Stimulated activated CD8-positive, alpha-beta memory T cell treated with anti-CD3 and anti-CD28 coated beads, Interleukin-2, amount 100 ng/mL, for 48 hours (primary cell): Measurements from ENCODE around the gene MGA.

Source experiments
- DNase-seq, 2 donors: peaks; one replicate each; pipeline ENCODE4 v3.0.0-alpha.2; 2020; ENCODE audit warnings: low read depth in 2 of 2

Gene MGA

DNA sequence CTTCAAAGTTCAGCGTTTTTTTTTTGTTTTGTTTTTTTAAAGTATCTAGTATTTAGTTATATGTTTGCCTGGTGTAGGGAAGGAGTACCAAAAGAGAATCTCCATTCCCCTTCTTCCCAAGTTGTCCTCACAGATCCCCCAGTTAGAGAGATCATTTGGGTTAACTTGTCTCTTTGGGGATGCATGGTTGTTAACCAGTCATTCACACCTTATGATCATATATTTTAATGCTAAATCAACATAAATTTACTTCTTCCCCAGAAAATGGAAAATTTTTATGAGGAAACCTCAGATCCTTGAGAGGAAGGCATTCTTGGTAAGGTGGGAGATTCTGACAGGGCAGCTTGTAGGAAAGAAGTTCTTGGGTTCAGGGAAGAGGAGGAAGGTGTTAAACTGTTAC, 1.5 kb upstream of the MGA start:
- no peak for DNase-seq

DNA sequence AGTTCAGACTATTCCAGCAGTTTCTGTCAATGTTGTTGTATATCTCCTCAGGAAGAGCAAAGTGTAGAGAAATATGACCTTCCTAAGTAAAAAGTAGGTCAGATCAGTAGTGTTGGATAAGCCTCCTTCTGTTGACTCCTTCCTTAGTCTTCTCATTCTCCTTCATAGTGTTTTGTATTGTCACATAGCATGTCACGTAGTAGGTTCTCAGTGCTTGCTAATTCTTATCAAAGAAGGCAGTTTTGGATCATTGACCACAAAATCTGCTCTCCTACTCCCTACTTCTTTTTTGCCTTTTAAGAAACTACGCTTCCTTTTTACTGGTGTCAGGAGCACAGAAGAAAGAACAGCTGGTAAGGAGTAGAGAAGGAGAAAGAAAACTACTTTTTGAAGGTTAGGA, 1.0 kb upstream of the MGA start:
- no peak for DNase-seq

DNA sequence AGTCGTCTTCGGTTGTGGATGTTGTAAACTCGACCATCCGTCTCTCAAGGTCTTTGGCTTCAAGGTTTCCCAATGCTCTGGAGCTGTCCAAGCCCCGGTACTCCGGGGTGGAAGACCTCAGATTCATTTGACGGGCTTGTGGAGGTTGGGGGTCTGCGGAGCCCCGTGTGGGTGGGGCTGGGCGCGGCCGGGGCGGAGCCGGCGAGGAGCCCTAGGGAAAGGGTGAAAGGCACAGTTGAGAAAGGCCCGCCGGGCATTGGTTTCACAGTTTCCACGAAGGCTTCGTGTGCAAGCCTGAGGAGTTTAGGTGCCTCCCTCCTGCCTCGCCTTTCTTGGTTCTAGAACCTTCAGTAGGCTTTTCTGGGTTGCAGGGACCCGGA, 360 bp upstream of the MGA start:
- DNase-seq: no peak

DNA sequence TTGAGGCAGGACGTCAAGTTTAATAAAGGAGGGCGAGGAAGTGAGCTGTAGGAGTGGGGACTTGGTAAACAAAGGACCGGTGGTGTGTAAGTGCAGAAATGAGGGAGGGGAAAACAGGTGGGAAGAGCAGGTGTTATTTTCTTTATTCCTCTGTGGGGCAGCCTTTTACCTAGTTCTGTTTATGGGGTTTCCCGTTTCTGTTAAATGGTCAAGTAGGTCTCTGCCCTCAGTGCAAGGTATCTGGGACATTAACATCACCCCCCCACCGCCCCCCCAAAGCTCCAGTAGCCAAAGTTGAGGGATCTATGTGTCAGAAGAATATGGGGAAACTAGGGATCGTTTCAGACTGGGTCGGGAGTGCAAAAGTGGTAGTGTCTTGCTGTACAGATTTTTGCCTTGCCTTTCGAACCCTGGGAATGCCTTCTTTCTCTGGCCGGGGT, 893 bp downstream of the MGA start:
- DNase-seq: no peak

DNA sequence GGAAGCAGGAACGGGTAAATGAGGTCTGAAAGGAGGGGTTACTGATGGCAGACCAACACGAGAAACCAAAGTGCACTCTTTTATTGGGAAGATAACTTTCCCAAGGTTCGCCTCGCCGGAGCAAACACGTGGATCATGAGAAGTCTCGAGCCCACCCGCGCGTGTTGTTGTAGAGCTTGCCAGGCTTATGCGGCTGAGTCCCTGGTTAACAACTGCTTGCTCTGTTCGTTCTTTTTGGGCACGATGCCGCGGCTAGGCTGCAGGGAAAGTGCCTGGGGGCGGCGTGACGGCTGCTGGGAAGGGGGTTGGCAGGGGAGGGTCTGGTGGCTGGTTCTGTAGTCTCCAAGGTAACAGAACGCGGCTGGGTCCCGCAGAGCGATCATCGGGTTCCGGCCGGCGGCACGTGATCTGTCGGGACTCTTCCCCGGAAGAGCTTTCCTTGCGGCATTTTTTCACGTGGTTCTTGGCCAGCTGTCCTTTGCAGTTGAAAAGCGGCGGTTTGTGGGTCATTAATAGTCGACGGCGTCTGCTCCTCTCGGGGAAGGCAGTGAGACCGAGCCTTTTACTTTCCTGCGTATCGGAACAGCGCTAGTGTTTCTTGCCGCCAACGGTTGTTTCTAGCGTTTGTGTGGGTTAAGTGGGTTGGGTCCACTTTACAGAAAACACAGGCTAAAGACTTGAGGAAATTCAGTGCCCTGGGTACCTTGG, 1.5 kb downstream of the MGA start:
- DNase-seq: peak; percentile 50 to 56

DNA sequence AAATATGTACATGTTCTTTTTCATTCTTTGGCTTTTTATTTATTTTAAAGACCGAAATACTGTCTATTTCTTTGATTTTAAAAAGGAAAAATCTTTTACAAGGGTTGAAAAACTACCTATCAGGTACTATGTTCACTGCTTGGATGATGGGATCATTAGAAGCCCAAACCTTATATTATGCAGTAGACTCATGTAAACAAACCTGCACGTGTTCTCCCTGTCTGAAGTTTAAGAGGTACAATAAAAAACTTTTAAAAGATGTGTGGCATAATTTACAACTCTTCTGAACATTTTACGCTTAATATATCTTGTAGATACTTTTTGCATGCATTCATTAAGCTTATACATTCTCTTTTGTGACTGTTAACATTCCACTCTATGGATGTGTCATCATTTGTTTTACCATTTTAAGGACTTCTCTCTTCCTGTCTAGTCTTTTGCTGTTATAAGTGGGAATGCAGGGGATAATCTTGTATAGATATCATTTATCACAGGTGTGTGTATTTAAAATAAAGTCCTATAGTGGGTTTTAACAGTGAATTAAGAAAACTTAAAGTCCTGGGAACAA, 6.2 kb downstream of the MGA start:
- no peak for DNase-seq

DNA sequence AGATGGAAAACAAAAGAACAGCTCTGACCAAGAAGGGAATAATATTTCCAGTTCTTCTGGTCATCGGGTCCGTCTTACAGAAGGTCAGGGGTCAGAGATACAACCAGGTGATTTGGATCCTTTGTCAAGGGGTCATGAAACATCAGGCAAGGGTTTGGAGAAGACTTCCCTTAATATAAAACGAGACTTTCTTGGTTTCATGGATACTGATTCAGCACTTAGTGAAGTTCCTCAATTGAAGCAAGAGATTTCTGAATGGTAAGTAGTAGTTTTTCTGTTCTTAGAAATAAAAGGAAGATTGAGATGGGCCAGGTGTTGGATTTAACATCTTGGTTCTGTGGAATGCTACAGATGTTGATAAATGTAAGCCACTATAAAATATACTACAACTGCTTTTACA, 9.5 kb downstream of the MGA start:
- no peak for DNase-seq

DNA sequence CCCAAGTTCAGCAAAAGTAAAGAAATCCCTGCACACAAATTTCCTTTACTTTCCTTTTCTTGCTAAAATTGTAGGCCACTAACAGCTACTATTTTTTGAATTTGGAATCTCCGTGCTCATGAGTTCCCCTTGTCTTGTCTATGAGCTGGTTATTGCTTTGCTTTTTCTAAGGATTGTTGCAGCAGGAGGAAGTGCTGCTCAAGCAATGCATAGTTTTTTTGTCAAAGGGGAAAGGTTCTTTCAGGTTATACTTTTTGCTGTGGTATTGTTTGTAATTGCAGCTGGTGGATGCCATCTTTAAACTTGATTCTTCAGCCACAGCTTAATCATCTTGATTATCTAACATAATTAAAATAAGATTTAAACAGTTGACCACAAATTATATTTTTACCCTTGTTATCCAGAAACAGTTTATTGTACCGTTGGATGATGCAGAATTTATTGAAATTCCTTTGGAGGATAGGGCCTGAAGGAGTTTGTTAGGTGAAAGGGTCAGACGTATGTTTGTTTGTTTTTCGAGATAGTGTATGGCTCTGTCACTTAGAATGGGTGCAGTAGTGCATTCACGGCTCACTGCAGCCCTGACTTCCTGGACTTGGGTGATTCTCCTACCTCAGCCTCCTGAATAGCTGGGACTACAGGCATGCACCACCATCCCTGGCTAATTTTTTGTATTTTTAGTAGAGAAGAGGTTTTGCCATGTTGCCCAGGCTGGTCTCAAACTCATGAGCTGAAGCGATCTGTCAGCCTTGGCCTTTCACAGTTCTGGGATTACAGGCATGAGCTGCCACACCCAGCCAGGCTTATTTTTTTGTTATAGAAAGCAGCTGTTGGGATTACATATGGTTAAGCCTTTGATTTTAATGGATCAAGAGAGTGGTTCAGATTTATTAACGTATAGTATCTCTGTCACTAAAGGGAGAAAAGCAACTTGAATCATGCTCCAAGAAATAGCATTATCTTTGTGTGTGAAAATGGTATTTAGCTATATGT, 11.7 kb downstream of the MGA start:
- no peak for DNase-seq

DNA sequence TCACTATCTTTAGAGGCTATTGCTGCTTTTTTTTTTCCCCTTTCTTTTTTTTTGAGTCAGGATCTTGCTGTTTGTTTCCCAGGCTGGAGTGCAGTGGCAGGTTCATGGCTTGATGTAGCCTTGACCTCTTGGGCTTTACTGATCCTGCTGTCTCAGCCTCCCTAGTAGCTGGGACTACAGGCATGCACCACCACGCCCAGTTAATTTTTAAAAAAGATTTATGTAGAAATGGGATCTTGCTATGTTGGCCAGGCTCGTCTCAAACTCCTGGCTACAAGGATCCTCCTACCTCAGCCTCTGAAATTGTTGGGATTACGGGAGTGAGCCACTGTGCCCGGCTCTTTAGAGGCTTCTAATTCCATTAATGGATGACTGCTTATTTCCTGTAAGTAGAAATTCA, 15.1 kb downstream of the MGA start:
- no peak for DNase-seq

DNA sequence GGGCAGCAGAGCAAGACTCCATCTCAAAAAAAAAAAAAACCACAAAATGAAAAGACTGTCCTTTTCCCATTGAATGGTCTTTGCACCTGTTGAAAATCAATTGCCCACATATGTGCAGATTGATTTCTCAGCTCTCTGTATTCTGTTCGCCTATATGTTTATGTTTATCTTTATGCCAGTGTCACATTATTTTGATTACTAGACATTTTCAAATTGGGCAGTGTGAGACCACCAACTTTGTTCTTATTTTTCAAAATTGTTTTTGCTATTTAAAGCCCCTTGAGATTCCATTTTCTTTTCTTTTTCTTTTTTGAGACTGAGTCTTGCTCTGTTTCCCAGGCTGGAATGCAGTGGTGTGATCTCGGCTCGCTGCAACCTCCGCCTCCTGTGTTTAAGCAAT, 18.5 kb downstream of the MGA start:
- DNase-seq: no peak

DNA sequence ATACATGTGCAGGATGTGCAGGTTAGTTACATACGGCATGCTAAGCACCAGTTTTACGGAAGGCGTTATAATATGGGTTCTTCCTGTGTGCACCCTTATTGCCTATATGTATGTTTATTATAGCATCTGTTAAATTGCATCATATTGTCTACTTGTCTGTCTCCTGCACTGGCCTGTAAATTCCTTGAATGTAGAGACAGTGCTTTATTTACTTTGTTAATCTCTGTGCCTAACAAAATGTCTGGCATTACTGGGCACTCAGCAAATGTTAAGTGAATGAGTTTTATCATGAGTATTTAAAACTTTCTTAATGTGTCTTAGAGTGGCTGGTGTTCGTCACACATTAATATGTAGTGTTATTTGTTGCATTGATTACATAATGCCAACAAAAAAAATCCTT, 23.8 kb downstream of the MGA start:
- no peak for DNase-seq

DNA sequence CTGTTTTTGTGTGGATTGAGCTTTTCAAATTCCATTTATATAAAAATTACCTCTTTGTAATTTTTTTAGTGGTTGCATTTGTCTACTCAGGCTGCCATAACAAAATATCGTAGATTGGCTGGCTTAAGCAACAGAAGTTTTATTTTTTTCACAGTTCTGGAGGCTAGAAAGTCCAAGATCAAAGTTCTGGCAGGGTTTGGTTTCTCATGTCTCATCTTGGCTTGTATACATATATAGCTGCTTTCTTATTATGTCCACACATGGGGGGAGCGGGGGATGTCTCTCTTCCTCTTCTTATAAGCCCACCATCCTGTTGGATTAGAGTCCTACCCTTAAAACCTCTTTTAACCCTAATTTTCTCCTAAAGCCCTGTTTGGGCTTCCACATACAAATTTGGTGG, 28.5 kb downstream of the MGA start:
- no peak for DNase-seq

DNA sequence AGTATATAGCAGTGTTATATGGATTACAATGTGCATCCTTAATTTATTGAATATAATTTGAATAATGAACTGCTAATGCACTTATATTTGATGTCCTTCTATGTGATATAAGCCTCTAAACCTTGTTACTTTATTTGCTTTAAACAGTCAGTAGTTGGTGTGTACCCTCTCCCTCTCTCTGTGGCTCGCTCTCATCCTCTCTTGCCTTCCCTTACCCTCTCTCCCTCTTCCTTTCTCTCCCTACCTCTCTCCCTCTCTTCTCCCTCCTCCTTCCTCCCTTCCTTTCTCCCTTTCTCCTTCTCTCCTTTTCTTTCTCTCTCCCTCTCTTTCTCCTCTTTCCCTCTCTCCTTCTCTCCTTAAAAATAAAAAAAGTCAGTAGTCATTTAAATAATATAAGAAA, 28.9 kb downstream of the MGA start:
- DNase-seq: no peak

DNA sequence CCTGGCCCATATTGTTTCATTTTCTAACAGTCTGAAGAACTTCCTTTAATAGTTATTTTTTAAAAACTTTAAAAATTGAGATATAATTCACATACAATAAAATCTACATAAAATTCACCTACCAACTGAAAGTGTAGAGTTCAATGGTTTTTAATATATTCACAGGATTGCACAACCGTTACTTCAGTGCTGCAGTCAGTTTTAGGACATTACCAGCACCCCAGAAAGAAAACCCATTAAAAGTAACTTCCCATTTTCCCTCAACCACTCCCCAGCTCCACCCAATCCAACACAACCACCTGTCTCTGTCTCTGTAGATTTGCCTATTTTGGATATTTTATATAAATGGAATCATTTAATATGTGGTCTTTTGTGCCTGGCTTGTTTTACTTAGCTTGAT, 29.6 kb downstream of the MGA start:
- no peak for DNase-seq

DNA sequence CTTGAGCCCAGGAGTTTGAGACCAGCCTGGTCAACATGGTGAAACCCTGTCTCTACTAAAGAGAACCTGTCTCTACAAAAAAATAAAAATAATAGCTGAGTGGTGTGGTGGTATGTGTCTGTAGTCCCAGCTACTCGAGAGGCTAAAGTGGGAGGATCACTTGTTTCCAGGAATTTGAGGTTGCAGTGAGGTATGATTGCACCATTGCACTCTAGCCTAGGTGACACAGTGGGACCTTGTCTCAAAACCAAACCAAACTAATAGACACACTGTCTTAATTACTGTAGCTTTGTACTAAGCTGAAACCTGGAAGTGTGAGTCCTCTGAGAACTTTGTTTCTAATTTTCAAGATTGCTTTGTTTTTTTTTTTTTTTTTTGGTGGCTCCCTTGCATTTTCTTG, 30.4 kb downstream of the MGA start:
- no peak for DNase-seq

DNA sequence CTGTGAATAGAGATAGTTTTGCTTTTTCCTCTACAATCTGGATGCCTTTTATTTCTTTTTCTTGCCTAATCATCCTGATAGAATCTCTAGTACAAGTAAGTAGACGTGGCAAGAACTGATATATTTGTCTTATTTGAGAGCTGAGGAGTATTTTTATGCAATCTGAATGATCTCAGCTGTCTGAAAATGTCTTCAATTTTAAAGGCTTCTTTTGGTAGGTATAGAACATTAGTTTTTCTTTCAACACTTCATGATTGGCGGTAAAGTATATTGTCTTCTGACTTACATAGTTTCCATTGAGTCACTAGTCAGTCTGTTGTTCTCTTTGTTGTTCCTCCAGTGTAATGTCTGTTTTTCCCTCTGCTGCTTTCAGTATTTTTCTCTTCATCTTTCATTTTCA, 31.3 kb downstream of the MGA start:
- DNase-seq: no peak

DNA sequence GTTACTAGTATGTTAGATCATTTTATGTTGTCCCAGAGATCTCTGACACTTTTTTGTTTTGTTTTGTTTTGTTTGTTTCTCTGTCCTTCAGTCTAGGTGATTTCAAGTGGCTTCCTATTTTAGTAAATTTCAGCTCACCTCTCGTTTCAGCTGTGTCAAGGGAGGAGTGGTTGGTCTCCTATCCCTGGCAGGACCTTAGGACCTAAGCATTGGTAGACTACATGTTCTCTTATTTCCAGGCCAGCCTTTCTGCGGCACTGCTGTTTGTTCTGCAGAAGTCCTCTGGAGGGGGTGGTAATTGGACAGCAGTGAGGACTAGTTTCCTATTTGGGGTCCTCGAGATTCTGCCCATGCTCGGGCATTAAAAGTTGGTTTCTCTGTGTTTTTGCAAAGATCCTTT, 31.8 kb downstream of the MGA start:
- DNase-seq: no peak

DNA sequence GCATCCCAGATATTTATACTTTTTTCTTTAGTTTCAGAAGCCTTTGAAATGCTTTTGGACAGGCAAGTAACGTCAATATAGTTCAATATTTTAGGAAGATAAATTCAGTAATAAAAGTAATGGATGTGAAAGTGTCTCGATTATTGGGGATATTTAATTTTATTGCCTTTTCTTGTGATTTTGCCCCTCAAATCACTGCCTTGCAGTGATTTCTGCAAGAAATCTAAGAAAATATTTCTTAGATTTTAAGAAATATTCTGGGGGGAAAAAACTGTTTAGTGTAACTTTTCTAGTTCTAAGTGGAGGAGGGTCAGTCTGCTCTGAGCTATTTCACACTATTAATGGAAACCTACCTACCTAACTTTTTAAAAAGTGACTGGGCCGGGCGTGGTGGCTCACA, 33.6 kb downstream of the MGA start:
- no peak for DNase-seq

DNA sequence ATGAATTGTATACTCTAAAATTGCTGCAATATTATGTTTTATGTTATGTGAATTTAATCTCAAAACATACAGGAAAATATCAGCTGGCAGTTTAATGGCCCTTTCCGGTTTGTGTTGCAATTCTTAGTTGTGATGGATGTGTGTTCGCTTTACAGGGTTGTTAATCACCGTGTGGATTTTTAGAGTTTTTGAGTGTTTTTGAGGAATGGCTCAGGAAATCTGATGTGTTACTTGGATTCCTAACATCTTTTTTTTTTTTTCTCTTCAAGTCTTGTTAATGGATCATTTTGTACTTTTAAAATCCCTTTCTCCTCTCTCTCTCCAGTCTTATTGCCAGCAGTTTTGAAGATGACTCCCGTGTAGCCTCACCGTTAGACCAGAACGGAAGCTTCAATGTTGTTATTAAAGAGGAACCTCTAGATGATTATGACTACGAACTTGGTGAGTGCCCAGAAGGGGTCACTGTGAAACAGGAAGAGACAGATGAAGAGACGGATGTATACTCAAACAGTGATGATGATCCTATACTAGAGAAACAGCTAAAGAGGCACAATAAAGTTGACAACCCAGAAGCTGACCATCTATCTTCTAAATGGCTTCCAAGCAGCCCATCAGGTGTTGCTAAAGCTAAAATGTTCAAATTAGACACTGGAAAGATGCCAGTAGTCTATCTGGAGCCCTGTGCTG, 35.7 kb downstream of the MGA start:
- DNase-seq: peak in 1 of 2 donors; percentile 8

DNA sequence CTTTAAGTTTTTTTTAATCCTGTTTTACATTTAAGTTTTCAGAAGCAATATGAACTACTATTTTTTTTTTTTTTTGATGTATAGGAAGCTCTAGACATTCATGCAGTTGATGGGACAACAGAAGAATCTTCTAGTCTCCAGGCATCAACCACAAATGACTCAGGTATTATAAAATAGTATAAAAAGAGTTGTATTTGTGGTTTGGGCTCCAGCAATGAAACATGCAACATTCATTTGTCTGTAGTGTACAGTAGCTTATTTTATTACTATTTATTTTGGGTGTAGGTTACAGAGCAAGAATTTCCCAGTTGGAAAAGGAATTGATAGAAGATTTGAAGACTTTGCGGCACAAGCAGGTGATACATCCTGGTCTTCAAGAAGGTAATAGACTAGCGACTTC, 38.6 kb downstream of the MGA start:
- no peak for DNase-seq

DNA sequence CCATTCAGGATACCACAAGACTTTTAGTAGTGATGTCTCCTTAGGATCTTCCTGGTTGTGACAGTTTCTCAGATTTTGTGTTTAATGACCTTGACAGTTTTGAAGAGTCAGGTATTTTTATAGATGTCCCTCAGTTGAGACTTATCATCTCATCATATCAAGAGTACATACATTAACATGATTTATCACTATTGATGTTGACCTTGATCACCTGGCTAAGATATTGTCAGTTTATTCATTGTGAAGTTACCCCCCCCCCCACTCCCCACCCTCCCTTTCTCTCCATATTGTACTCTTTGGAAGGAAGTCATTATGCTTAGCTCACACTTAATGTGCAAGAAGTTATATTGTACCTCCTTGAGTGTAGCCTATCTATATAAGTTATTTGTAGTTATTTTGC, 42.9 kb downstream of the MGA start:
- no peak for DNase-seq

DNA sequence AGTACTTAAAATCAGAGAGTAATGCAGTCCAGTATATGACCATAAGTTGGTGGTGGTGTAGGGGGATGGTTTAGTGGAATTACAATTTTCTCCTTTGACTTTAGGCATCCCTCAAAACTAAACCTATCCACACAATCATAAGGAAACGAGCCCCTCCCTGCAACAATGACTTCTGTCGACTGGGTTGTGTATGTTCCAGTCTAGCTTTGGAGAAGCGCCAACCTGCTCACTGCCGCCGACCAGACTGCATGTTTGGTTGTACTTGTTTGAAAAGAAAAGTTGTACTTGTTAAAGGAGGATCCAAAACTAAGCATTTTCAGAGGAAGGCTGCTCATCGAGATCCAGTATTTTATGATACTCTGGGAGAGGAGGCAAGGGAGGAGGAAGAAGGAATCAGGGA, 52.8 kb downstream of the MGA start:
- no peak for DNase-seq
